Fibroblast of the aortic adventitia (primary cell): ENCODE measurements around the gene DCLK2. TPM values are rescaled to one million over a fixed set of nuclear protein-coding genes. Genes with fewer than 3 reads are reported as not detected.

Experiments used
- DNase-seq: peaks from one replicate; pipeline ENCODE4 v3.0.0-alpha.2; 2010; ENCODE audit warnings: low read depth
- H3K4me3 ChIP-seq: 2 replicates; pipeline ENCODE4 v1.5.1; 2011; ENCODE audit warnings: low read depth, mild to moderate bottlenecking, control low read depth, low read length, moderate library complexity
- total RNA-seq: library from RNA; depleted of rRNA; stranded (reverse); fragments of >200 nt; gene quantifications from 2 replicates; pipeline ENCODE4 v1.2.3, GENCODE V29; 2012; ENCODE audit warnings: low replicate concordance
- TF ChIP-seq, protein P1 (sequence below): IDR thresholded peaks from 2 replicates; pipeline ENCODE4 v1.5.1; 2011; ENCODE audit warnings: mild to moderate bottlenecking, low read length, control low read depth, inconsistent platforms; ENCODE audit not compliant: insufficient read depth

Gene DCLK2
- total RNA-seq, 1 donor = 4.5 TPM

DNA sequence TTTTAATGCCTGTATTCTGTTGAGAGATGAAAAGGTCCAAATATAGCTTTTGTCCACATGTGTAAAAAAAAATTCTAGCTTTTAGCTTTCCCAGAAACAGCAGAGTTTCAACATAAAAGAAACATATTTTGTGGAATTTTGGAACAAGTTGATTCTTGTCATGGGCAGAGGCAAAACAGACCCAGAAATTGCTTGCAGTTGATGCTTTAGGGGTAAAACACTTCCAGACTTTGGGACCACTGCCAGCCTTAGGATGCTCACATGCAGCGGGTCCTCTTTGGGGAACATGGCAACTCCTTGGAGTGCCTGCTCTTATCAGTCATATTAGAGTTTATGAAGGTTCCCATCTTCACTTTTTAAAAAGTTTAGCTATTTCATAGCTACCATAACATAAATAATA is 30.4 kb downstream of the DCLK2 start:
- DNase-seq = peak; percentile 81
- TF ChIP-seq, protein P1, sequence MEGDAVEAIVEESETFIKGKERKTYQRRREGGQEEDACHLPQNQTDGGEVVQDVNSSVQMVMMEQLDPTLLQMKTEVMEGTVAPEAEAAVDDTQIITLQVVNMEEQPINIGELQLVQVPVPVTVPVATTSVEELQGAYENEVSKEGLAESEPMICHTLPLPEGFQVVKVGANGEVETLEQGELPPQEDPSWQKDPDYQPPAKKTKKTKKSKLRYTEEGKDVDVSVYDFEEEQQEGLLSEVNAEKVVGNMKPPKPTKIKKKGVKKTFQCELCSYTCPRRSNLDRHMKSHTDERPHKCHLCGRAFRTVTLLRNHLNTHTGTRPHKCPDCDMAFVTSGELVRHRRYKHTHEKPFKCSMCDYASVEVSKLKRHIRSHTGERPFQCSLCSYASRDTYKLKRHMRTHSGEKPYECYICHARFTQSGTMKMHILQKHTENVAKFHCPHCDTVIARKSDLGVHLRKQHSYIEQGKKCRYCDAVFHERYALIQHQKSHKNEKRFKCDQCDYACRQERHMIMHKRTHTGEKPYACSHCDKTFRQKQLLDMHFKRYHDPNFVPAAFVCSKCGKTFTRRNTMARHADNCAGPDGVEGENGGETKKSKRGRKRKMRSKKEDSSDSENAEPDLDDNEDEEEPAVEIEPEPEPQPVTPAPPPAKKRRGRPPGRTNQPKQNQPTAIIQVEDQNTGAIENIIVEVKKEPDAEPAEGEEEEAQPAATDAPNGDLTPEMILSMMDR = no peak
- no peak overlapping the region for H3K4me3 ChIP-seq

DNA sequence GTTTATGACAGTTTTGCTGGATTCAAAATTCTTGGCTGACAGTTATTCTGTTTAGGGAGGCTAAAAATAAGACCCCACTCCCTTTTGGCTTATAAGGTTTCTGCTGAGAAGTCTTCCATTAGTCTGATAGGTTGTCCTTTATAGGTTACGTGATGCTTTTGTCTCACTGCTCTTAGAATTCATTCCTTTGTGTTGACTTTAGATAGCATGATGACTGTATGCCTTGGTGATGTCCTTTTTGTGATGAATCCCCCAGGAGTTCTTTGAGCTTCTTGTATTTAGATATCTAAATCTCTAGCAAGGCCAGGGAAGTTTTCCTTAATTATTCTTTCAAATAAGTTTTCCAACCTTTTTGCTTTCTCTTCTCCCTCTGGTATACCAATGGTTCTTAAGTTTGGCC is 36.4 kb downstream of the DCLK2 start:
- H3K4me3 ChIP-seq = no peak overlapping the region
- no peak for DNase-seq
- TF ChIP-seq, protein P1 = no peak

DNA sequence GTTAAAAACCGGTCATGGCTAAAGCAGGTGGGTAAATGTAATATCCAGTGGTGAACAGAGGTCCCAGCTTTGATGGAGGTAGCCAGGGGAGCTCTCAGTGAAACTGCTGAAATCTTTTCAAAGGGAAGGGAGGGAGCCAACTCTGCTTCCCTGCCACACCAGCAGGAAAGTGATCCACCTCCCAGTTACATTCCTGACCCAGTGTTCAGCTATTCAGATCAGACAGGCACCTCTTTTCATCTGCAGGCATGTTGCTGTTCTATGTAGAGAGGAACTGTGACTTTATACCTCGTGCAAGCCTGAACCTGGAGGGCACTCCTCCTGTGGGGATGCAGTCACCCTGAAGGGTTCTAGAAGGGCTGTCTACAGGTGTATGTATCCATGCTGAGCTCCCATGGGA is 37.6 kb downstream of the DCLK2 start:
- TF ChIP-seq, protein P1 = no peak
- no peak overlapping the region for H3K4me3 ChIP-seq
- no peak for DNase-seq

DNA sequence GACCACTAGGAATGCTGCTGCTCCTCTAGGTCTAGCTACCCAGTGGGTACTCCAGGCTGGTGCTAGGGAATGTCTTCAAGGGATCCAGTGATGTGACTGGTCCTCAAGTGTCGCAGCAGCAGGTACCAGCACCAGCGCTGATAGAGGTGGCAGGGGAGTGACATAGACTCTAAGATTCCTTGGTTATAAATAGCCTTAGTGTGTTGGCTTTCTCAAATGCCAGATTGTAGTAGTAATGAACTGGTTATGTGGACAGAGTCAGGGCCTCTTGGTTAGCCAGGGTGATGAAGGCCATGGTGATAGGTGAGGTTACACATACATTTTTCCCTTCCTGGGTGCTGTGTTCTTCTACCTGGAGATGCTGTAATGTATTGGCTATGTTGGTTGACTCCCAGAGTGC is 38.3 kb downstream of the DCLK2 start:
- TF ChIP-seq, protein P1 = no peak

DNA sequence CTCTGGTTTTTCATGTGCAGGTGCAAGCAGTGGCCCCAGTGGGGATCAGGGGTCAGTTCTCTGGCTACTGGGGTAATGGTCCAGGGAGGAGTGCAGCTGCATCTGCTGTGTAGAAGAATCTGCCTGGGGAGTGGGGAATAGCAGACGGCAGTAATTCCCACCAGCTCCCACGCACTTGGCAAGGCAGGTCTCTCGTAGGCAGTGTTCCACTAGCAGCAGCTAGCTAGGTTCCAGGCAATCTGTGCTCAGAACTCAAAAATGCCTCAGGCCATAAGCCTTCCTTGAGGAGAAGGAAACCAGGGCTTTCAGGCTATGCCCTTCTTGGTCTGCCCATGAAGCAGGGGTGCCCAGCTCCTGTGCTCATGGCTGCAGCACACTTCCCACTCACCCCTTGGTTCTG is 38.8 kb downstream of the DCLK2 start:
- peak; percentile 60 for DNase-seq
- H3K4me3 ChIP-seq = no peak overlapping the region
- TF ChIP-seq, protein P1 = no peak

More for the DNA sequence above, 38.3 kb downstream of the DCLK2 start:
- no peak overlapping the region for H3K4me3 ChIP-seq
- DNase-seq = no peak

DNA sequence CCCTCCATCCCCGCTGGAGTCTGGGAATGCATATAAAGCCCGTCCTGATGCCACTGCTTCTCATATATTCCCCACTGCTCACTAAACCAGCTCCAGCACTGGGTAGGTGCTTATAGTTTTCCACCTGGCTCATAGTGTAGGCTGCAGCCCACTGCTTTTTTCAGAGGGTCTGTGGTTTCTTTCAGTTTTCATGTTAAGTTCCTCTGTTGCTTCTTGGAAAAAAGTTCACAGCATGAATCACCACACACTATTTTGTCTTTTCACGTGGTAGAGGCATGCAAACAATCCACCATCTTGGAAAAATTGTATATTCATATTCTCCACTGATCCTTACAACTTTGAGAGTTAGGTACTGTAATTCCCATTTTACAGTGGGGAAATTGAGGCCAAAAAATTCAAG is 39.4 kb downstream of the DCLK2 start:
- DNase-seq = no peak
- TF ChIP-seq, protein P1 = no peak
- no peak overlapping the region for H3K4me3 ChIP-seq

DNA sequence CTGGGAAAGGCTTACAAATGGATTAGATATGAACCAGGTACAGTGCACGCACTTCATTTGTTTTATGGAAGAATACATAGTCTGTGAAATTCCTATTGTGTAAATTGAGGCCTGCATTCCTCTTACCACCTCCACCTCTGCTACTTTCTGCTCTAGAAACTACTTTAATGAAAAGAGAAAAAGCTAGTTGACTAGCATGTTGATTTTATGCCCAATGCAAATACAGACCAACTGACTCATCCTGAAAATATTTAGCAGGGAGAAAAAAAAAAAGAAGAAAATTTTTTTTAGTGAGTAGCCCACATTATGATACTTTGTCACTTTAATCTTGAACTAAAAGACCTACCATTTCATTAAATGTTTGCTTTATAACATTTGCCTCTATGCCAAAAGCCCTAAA is 41.2 kb downstream of the DCLK2 start:
- DNase-seq = peak; percentile 59
- H3K4me3 ChIP-seq = no peak overlapping the region
- TF ChIP-seq, protein P1 = no peak
